ENCODE results near the gene DNASE2.
A peak's percentile ranks its signal among the peaks of the same experiment; 100 is the strongest.

The DNASE2 gene

GRCh38 chr19:12886651-12886968 is 5.4 kb upstream of the DNASE2 start:
- no peak for DNase-seq

GRCh38 chr19:12885749-12886650 is 4.8 kb upstream of the DNASE2 start:
- DNase-seq: no peak

GRCh38 chr19:12884926-12885748 is 3.9 kb upstream of the DNASE2 start:
- DNase-seq: peak; percentile 83 to 86

GRCh38 chr19:12884627-12884925 is 3.3 kb upstream of the DNASE2 start:
- DNase-seq: no peak

- DNase-seq: no peak
Measured at GRCh38 chr19:12884202-12884601, 3.0 kb upstream of the DNASE2 start.

- DNase-seq: no peak
Measured at GRCh38 chr19:12882589-12882988, 1.3 kb upstream of the DNASE2 start.

- DNase-seq: no peak
Measured at GRCh38 chr19:12880551-12881171, 588 bp downstream of the DNASE2 start.

GRCh38 chr19:12875086-12875485 is 6.2 kb downstream of the DNASE2 start:
- DNase-seq: no peak

GRCh38 chr19:12873891-12874745 is 7.1 kb downstream of the DNASE2 start:
- no peak for DNase-seq

GRCh38 chr19:12872941-12873890 is 8.0 kb downstream of the DNASE2 start:
- DNase-seq: no peak

GRCh38 chr19:12872255-12872654 is 9.0 kb downstream of the DNASE2 start:
- DNase-seq: no peak

GRCh38 chr19:12871681-12872080 is 9.6 kb downstream of the DNASE2 start:
- no peak for DNase-seq

GRCh38 chr19:12868540-12869112 is 12.6 kb downstream of the DNASE2 start:
- no peak for DNase-seq

GRCh38 chr19:12867120-12868099 is 13.8 kb downstream of the DNASE2 start:
- DNase-seq: peak in 1 of 2 experiments; percentile 43

- no peak for DNase-seq
Measured at GRCh38 chr19:12866416-12867119, 14.7 kb downstream of the DNASE2 start.

- no peak for DNase-seq
Measured at GRCh38 chr19:12865746-12866415, 15.4 kb downstream of the DNASE2 start.

GRCh38 chr19:12864721-12865715 is 16.2 kb downstream of the DNASE2 start:
- no peak for DNase-seq
